Renal cortex interstitium (tissue), 11 donors: ENCODE results near the gene C15orf39. TPM values are rescaled to one million over a fixed set of nuclear protein-coding genes. Genes with fewer than 3 reads are reported as not detected.
"Not testable (repeated sequence)": the region's sequence is repeated elsewhere in the genome, so short reads cannot be mapped to it uniquely, and the experiment has no call there.

Experiments used
- DNase-seq, 11 donors: peaks; one replicate each; pipeline ENCODE4 v3.0.0-alpha.2; 2013; ENCODE audit warnings: low read depth in 9 of 11, low spot score in 4 of 11; ENCODE audit errors: extremely low read depth in 1 of 11
- polyA plus RNA-seq, 3 donors: library from polyadenylated mRNA; unstranded; fragments of 120-200 nt; gene quantifications; one replicate each; pipeline ENCODE4 v1.2.1, GENCODE V29; 2013; ENCODE audit not compliant: insufficient read length in 3 of 3

Gene C15orf39
- polyA plus RNA-seq, 3 donors: 9.0 to 12.3 (median 11.9) TPM

DNA sequence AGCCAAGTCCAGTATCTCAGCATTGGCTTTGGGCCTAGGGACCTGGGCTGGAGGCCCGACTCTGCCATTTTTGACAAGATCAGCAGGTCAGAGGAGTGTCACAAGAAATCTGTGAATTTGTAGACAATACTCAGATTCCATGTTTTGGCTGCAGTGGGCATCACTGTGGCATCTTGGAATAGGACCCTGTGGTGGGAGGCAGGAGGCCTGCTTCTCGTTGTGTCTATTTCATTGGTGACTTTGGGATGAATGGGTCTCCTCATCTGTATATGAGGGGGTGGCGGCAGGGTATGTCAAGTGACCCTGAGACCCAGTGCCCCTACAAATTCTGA, 3.3 kb downstream of the C15orf39 start:
- no peak for DNase-seq

DNA sequence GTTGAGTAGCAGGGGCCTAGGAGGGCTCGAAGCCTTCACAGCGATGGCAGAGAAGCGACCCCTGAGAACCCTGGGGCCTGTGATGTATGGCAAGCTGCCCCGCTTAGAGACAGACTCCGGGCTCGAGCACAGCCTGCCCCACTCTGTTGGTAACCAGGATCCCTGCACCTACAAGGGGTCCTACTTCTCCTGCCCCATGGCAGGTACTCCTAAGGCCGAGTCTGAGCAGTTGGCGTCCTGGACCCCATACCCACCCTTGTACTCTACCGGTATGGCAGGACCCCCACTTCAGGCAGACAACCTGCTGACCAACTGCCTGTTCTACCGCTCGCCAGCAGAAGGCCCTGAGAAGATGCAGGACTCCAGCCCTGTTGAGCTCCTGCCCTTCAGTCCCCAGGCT, 4.3 kb downstream of the C15orf39 start:
- DNase-seq: no peak

DNA sequence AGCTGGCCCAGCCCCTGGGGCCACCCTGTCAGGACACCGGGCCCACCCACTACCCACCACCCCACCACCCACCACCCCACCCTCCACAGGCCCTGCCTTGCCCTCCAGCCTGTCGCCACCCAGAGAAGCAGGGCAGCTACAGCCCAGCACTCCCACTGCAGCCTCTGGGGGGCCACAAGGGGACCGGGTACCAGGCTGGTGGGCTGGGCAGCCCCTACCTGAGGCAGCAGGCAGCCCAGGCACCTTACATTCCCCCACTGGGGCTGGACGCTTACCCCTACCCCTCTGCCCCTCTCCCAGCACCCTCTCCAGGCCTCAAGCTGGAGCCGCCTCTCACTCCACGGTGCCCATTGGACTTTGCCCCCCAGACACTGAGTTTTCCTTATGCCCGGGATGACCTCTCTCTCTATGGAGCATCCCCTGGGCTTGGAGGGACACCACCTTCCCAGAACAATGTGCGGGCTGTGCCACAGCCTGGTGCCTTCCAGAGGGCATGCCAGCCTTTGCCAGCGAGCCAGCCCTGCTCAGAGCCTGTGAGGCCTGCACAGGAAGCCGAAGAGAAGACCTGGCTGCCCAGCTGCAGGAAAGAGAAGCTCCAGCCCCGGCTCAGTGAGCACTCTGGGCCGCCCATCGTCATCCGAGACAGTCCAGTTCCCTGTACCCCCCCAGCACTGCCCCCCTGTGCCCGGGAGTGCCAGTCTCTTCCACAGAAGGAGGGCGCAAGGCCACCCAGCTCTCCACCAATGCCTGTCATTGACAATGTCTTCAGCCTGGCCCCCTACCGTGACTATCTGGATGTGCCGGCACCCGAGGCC, 5.3 kb downstream of the C15orf39 start:
- DNase-seq: no peak

DNA sequence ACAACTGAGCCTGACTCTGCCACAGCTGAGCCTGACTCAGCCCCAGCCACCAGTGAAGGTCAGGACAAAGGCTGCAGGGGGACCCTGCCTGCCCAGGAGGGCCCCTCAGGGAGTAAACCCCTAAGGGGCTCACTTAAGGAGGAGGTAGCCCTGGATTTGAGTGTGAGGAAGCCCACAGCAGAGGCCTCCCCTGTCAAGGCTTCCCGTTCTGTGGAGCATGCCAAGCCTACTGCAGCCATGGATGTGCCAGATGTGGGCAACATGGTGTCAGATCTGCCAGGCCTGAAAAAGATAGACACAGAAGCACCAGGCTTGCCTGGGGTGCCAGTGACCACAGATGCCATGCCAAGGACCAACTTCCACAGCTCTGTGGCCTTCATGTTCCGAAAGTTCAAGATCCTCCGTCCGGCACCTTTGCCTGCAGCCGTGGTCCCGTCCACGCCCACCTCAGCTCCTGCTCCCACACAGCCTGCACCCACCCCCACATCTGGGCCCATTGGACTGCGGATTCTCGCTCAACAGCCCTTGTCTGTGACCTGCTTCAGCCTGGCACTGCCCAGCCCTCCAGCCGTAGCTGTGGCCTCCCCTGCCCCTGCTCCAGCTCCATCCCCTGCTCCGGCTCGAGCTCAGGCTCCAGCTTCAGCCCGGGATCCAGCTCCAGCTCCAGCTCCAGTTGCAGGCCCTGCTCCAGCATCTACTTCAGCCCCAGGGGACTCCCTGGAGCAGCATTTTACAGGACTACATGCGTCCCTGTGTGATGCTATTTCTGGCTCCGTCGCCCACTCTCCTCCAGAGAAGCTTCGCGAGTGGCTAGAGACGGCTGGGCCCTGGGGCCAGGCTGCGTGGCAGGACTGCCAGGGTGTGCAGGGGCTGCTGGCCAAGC, 6.2 kb downstream of the C15orf39 start:
- no peak for DNase-seq

DNA sequence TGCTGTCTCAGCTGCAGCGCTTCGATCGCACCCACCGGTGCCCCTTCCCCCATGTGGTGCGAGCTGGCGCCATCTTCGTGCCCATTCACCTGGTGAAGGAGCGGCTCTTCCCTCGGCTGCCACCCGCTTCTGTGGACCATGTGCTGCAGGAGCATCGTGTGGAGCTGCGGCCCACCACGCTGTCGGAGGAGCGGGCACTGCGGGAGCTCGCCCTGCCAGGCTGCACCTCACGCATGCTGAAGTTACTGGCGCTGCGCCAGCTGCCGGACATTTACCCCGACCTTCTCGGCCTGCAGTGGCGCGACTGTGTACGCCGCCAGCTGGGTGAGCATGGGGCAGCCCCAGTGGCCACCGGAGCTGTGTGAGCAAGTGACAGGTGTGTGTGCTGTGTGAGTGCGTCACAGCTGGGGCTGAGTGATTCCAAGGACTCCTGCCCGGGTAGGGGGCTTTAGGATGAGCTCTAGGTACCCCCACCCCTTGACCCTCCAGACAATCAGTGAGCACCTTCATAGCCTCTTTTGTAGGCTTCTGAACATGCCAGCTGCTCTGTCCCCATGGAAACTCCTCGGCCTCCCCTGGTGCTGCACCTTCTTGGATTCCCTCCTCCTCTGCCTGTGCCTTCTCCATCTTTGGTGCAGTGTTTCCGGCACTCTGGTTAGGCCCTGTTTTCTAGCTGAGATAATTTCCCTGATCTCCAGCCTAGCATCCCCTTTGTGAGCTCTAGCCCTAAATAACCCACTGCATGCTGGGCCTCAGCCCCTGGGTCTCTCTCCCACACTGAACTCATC, 7.0 kb downstream of the C15orf39 start:
- DNase-seq: no peak

DNA sequence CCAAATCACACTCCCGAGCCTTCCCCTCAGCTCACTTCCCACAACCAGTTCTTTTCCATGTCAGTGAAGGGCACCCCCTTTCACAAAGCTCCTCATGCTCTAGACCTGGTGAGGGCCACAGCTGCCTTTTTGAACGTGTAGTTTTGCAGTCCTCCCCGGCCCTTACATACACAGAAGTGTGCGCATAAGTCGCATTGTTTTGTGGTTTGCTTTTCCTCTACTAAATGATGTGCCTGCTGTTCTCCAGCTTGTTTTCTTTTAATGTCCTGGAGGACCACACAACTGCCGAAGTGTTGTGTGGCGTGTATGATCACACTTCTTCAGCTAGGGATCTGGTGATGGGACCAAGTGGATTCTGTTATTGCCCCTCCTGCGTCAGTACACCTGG, 7.6 kb downstream of the C15orf39 start:
- no peak for DNase-seq

DNA sequence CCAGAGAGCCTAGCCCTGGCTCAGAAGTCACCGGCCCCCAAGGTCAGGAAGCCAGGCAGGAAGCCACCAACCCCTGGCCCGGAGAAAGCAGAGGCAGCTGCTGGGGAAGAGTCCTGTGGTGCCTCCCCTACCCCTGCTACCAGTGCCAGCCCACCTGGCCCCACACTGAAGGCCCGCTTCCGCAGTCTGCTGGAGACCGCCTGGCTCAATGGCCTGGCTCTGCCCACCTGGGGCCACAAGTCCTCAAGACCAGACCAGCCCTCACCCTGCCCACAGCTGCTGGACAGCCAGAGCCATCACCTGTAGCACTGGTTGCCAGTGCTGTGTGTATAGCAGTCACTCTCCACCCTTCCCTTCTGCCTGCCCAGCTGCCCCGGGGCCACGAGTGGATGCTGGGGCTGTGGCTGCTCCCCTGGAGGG, 9.1 kb downstream of the C15orf39 start:
- DNase-seq: no peak

GRCh38 chr15:75211436-75212199, 9.9 kb downstream of the C15orf39 start:
- no peak for DNase-seq

DNA sequence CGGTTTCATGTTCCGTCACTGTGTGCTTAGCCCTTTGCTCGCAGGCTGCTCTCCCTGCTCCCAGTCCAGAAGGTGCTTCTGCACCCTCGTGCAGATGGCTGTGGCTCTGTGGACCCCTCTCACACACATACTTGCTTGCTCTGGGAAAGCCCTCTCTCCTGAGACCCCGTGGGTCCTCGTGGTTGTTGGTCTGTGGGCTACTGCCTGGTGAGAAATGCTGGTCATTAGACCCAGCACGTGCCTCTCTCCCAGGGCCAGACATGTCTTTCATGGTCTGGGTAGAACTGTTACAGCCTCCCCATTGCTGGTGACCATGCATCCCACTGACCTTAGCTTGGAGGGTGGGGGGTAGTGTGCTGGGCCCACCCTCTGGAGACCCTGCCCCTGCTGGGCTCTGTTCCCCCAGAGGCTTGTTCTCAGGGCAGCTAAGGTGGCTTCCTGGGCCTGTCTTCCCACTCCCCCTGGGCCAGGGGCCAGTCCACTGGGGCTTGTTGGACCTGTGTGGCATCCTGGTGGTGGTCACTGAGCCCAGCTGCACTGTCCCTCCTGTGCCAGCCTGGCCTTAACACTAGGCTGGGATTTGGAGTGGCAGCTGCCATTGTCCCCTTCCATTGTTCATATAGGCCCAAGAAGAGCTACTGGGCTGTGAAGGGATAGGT, 10.6 kb downstream of the C15orf39 start:
- no peak for DNase-seq

DNA sequence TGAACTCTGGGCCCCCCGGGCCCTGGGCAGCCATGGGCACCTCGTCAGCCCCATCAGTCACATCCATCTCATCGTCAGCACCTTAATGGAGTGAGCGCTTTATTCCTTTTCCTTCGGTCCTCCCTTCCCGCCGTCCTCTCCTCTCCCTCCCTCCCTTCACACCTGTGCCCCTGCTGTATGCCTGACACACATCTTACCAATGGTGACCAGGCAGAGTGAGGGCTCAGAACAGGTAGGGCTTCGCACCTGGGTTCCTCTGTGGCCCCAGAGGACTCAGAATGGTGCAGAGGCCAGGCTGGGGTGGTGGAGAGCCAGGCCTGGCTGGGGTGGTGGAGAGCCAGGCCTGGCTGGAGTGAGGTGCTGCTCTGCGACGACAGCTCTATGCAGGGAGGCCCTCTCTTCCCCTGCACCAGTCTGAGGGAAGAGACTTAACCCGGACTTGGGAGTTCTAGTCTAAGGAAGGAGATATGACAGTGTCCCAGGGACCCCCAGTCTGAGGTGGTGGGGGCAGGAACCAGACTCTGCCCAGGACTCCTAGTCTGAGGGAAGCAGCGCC, 11.6 kb downstream of the C15orf39 start:
- DNase-seq: no peak

DNA sequence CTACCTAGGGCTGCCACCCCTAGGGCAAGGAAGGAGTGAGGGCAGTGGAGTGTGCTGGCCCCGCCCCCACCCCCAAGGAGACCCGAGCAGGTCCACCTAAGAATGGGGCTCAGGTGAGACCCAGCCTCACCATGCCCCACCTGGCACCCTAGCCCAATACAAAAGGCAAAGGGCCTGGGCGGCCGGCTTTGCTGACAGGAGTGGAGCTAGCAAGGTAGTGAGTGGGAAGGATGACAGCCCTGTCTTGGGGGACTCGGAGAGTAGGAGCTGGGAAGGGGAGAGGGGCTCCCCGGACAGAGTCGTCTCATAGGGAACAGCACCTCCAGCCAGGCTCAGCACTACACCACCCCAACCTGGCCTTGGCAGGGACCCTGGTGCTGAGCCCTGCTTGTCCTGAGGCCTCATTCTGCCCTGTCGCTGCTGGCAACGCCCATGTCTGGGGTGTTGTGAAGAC, 12.1 kb downstream of the C15orf39 start:
- no peak for DNase-seq

DNA sequence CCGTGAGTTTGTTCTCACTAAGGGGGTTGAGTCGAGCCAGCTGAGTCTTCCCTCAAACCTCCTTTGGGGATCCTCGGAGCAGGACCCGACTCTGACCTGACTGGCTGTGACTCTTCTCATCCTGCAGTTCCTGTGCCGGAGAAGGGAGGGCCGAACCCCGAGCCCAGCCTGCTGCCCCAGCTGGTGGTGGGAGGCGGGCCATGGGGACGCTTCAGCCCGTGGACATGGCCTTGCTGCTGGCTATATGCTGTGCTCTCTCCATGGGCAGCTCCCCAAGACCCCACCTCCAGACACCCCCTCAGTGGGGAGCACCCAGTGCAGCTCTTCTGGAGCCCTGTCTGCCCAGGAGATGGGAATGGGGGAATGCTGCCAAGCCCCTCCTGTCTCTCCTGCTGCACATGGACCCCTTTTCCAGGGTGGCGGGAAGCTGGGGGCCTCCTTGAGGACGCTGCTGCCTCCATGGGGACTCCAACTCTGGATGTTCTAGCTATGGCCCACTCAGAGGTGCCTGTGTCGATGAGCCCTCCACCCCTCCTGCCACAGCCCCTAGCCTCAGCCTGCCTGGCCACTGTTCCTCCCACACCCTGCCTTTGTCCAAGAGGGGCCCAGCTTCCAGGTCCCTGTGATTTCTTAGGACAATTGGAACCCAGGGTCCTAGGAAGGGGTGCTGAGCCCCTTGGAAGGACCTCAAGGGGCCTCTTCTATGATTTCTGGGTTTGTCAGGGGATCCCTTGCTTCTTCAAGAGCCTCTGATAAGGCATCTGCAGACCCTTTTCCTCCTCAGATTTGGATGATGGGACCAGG, 12.8 kb downstream of the C15orf39 start:
- DNase-seq: no peak

DNA sequence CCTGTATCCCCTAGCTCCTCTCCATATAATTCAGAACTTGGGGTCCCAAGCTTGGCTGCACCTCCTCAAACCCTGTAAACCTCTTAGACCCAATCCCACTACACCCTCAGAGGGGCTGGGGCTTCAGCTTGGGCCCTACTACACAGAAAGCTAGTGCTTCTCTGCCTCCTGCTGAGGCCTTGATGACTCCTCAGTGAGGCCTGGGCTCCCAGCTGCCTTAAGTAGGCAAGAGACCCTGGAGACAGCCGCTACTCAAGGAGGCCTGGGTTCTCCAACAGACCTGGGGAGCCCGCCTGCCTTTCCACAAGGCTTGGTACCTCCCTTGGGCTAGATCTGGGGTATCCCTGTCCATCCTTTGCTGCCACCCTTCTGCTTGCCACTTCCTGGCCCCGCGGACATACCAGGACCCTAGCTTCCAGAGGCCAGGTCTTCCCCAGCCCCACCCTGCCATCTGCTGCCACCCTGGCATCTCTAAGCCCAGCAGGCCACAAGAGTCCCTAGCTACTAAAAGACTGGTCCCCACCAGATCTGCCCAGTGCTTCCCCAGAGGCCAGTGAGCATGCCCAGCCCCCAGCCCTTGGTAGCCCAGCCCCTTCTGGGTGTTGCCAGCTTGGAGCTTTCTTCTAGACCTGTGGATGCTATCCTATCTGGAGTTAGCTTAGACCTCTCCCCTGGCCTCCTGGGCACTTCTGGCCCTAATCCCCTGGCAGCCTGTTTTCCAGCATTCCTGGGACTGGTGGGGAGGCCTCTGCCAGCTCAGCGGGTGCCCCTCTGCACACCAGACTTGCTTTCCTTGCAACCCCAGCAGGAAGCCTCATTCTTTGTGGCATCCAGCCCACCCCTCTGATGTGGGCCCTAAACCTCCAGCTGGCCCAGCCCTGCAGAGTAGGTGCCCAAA, 13.7 kb downstream of the C15orf39 start:
- no peak for DNase-seq

DNA sequence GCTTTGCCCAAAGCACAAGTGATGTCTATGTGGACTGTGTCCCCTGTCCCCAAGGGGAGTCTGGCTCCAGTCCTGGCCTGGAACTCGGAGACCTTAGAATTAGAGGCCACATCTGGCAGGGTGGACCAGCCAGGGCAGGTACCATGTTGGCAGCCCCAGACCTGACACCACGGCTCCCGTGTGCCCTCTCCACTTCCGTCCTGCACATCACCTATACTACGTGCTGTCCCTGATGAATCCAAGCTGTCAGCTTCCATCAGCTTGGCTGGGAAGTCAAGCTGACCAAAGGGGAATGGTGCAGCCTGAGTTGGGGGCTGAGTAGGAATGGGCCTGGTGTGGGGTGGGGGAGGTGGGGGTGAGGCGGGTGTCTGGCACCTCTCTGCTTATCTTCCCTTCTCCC, 15.3 kb downstream of the C15orf39 start:
- no peak for DNase-seq

DNA sequence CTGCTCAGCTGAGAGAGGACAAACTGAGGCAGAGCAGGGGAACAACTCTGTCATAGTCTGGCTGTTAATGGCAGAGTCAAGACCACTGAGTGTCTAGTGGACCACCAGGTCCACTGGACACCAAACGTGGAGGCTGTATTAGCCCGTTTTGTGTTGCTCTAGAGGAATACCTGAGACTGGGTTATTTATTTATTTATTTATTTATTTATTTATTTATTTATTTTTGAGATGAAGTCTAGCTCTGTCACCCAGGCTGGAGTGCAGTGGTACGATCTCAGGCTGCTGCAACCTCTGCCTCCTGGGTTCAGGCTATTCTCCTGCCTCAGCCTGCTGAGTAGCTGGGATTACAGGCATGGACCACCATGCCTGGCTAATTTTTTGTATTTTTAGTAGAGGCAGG, 15.9 kb downstream of the C15orf39 start:
- DNase-seq: not testable (repeated sequence)

- not testable (repeated sequence) for DNase-seq
Observed at GRCh38 chr15:75219507-75219929, 17.8 kb downstream of the C15orf39 start.
